HG03457 (cell line): ENCODE measurements around the gene EOLA1.
"Not testable (repeated sequence)": the region's sequence is repeated elsewhere in the genome, so short reads cannot be mapped to it uniquely, and the experiment has no call there.

ENCODE experiments used
- ATAC-seq: cut with Tn5 transposase; IDR thresholded peaks from one replicate; pipeline ENCODE4 v1.9.1; 2021; ENCODE audit warnings: moderate number of reproducible peaks; ENCODE audit not compliant: unreplicated experiment

The EOLA1 gene

DNA sequence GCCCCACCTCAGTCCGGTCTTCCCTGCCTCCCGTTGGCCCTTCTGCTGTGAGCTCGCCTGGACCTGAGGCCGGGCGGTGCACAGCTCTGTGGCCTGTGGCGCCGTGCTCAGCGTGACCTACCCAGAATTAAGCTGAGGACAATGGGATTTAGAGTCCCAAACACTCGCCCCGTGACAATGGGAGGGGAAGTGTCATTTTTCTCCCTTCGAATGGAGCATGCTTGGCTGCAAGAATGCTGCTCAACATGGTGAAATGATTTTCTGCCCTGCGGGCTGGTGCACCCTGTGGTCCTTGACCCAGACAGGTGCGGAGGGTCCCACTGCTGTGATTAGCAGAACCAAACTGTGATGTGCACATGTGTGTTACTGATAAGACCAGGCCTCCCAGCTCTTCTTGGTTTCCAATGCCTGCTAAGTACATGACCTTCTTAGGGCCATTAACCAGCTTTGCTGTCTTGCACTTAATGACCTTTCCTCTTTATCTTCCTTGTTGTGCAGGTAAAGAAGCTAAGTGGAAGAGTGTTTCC, 772 bp downstream of the EOLA1 start:
- no peak for ATAC-seq

DNA sequence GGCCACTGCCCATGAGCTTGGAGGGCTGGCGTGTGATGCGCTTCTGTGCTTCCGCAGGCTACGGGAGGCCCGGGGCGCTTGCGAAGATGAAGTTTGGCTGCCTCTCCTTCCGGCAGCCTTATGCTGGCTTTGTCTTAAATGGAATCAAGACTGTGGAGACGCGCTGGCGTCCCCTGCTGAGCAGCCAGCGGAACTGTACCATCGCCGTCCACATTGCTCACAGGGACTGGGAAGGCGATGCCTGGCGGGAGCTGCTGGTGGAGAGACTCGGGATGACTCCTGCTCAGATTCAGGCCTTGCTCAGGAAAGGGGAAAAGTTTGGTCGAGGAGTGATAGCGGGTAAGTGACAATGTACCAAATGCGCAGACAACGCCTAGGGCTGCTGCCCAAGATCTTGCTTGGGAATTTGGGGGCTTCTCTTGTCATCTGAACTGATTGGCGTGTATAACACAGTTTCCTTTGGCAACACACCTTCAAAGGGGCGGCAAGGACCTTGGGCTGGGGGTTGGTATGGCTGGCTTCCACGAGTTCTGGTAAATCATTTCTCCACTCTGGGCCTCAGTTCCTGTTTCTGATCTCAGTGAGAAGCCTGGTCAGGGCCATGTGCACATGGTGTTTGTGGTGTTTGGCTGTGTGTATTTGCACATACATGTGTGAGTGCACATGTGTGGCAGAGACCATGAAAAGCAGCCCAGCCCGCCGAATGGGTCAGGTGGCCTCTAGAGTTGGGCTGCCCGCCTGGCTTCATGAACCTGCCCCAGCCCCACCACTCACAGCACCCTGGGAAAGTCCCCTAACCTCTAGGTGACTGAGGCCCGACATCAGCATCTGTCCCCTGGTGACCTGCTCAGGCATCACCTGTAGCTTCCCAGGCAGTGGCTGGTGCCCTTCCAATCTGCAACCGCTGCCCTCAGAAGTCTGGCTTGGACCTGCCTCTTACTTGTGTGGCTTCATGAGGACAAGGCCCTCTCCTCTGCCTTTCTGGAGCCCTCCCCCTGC, 5.0 kb downstream of the EOLA1 start:
- ATAC-seq: not testable (repeated sequence)

DNA sequence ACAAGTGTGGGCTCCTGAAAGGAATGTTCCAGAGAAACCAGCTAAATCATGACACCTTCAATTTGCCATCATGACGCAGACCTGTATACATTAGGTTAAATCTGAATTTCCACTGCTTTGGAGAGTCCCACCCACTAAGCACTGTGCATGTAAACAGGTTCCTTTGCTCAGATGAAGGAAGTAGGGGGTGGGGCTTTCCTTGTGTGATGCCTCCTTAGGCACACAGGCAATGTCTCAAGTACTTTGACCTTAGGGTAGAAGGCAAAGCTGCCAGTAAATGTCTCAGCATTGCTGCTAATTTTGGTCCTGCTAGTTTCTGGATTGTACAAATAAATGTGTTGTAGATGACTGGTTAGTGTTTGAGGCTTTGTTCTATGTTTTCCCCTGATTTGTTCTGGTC, 6.2 kb downstream of the EOLA1 start:
- ATAC-seq: not testable (repeated sequence)

DNA sequence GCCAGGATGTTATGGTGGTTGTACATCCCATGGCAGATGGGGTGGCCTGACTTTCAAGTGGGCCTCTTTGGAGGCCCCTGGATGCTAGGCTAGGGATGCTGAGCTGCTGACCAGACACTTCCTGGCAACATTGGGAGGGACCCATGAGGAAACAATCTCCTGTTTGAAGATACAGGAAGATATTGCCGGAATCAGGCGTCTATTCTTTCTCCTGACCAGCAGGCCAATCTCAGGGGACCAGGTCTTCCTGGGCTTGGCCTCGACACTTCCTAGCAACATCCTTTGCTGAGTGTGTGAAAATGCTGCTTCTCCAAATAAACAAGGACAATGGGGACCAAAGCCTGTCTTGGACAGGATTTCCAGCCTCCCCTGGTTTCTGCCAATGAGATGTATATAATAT, 7.0 kb downstream of the EOLA1 start:
- not testable (repeated sequence) for ATAC-seq

DNA sequence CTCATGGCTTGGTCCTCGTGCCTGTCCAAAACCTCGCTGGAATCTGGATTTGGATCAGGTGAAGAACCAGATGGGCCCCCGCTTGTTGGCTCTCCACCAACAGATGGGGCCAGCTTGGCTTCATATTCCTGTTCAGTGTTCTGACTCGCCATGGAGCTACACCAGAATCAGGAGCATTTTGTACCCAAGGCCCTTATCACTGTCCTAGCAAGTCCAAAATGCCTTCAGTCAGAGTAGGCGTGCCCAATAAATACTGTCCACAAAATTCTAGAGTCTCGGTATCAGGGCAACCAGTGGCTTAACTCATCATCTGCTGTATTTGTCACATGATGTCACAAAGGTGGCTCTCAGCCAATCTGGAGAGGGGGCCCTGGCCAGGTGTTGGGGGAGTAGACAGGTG, 8.9 kb downstream of the EOLA1 start, which contains the start of gene HSFX3:
Gene HSFX3, minus strand, starts transcription at position 224 of the 400 bp plus-strand sequence. Its CDS starts 72 bp downstream, at position 152.
- ATAC-seq: not testable (repeated sequence)

DNA sequence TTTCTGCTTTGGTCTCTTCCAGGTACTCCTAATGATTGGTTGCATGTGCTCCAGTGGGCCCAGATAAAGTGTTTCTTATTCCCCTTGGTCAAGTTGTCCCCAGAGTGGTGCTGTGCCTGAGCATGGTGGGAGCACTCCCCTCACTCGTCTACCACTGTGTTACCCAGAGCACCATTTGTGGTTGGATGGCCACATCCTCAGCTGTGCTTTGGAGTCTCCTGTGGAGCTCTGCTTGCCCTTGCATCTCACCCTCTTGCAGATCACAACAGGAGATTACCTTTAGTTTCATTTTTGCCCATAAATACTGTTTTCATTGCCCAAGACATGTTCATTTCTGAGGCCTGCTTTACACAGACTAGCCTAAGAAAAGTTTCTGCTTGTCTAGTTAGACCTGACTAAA, 9.6 kb downstream of the EOLA1 start:
- ATAC-seq: not testable (repeated sequence)

DNA sequence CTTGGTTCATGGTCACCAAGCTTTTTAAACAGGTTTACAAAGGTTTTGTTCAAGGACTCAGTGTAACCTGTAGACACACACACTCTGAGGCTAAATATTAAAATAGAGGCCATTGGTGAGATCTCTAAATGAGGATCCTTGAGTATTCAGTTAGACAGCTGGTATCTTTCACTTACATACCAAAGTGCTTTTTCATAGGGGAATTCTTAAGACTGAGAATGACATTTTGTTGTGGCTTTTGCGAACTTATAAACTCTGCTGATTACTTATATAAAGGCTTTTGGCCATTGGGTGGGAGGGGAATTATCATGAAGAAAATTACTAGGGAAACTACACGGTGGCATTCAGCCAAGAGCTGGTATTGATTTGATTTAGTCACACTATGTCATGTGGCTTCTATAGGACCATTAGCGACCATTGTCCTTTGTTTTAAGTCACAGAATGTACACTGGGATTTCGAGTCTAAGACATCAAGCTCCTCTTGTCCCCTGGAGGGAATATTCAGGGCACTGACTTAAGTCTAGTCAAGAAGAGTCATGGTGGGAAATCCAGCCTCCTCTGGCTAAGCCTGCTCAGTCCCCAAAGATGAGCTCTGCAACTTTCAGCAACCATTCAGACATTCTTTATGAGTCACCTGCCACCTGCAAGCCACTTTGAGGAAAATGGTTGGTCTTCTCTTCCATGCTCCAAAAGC, 10.6 kb downstream of the EOLA1 start:
- not testable (repeated sequence) for ATAC-seq

DNA sequence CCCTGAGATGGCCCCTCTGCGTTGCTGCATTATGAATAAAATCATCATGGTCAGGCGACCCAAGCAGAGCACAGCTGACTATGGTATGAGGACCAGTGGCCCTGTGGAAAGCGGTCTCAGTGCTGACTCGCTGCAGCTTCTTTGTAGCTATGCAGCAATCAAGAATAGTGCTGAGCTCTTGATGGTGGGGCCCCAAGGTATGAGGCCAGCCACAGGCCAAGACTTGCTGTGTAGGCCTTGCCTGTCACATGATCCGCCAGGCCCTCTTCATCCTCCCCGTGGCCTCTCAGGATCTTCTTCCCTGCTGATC, 11.1 kb downstream of the EOLA1 start:
- ATAC-seq: not testable (repeated sequence)

DNA sequence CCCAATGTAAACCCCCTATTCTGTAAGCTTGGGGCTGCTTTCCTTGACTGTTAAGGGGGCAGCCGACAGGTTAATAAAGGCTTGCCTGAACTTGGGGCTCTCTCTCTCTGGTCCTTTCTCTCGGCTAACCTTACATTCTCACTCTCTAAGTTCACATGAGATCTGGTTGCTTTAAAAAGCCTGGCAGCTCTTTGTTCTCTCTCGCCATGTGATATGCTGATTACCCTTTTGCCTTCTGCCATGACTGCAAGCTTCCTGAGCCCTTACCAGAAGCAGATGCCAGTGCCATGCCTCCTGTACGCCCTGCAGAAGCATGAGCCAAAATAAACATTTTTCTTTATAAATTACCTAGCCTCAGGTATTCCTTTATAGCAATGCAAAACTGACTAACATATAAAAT, 14.4 kb downstream of the EOLA1 start:
- not testable (repeated sequence) for ATAC-seq

DNA sequence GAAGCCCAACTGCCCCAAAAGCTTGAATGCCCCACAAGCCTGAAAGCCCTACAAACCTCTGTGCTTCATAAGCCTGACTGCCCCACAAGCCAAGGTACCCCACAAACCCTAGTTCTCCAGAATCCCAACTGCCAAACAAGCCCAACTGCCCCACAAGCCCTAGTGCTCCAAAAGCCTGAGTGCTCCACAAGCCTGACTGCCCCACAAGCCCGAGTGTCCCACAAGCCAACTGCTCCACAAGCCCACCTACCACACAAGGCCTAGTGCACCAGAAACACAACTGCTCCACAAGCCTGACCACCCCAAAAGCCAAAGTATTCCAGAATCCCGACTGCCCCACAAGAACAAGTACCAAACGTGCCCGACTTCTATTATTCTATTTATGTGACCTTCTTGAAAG, 22.5 kb downstream of the EOLA1 start:
- no peak for ATAC-seq

DNA sequence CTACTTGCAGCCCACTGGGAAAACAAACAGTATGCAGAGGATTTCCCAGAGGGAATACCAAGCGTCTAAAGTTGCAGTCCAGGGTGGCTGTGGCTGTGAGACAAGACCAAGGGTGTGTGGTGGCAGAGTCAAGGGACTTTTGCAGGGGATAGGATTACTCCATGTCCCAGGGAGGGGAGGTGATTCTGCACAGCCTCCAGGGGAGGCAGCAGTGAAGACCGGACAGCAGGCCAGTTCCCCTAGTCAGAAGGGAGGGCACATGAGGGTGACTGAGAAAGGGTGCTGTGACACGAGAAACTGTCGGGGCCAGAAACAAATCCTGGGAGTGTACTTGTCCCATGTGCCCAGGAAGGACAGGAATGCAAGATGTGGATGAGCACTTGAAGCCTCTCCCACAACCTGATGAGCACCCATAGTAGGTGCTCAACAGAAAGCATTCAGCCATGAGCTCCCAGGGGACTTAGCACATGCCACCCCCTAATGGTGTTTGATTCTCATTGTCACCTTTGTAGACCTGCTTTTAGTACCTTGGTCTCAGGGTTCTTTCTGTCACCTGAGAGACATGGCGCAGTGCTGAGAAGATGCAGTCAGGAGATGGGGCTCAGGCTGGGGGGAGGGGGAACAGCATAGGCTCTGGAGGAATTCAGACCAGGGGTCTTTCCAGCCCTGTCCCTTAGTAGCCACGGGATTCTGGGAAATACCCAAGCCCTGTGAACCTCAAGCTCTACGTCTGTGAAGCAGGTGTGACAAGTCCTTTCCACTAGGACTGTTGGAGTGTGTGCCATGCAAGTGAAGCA, 27.0 kb downstream of the EOLA1 start:
- ATAC-seq: no peak

DNA sequence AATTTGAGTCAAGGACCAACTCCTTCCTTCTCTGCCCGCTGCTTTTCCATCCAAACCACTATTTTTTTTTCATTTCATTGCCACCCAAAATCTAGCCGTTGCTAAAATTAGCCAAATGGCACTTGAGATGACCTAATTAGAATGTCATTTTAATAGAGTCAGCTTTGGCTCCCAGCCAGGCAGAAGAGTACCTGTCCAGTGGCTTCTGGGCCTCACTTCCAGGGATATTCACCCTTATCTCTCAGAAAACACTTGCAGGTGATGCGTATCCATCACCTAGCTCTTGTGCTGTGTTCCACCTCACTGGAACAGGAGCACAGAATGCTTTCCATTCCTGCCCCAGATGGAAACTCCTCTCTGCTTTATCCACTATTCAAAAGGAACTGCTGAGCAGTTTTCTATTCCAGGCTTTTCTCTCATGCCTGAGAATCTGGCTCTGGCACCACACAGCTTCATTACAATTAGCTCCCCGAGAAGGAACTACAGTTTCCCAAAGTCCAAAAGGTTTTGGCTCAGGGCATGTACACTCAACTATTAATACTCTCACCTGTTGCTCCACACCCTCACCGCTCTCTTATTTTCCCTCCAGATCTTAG, 28.0 kb downstream of the EOLA1 start:
- no peak for ATAC-seq

DNA sequence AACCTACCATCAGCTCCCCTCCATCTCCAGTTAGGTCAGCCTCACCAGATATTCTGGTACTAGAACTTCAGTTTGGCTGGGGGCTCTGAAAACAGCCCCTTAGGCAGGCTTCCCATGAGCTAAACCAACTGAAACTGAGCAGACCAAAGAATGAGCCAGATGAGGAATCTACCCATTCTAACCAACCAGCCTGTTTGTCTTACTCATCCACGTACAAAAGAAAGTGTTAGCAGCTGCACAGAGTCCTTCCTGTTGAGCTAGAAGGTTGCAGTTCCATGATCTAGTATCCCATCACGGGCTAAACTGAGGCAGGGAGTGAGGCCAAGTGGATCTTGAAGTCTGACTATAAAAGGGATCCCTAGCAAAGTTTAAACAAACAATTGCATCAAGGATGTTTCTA, 29.0 kb downstream of the EOLA1 start:
- no peak for ATAC-seq

DNA sequence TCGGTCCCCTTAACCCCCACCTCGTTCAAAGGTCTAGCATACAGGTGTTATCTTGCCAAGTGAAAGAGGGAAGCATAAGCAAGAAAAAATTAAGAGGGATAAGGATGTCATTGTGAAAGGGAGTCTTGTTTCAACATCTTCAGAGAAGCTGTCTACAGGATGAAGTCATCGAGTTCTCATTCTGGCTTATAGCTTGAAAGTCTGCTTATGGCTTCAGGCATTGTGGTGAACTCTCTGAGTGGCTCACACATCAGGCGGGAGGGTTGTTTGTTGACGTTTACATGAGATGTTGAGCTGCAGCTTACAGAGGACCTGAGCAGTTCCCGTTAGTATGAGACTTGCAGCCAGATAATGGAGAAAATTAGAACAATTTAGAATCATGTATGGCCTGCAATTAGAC, 29.9 kb downstream of the EOLA1 start:
- ATAC-seq: no peak

DNA sequence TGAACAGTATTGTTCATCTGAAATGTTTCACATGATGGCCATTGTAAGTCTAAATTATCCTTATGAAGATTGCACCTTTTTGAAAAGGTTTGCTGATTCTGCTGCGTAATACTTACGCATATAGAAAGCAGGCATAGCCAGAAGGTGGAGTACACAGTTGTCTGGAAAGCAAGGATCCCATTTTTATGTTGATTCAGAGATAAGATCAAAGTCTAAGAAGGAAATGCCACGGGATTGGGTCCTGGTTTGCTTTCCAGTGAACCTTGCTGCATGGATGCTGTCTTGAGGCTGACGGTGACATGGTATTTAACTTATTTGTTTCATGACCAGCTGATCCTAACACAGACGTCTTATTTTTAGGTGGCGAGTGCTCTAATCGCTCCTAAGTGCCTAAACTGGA, 31.0 kb downstream of the EOLA1 start:
- ATAC-seq: no peak

DNA sequence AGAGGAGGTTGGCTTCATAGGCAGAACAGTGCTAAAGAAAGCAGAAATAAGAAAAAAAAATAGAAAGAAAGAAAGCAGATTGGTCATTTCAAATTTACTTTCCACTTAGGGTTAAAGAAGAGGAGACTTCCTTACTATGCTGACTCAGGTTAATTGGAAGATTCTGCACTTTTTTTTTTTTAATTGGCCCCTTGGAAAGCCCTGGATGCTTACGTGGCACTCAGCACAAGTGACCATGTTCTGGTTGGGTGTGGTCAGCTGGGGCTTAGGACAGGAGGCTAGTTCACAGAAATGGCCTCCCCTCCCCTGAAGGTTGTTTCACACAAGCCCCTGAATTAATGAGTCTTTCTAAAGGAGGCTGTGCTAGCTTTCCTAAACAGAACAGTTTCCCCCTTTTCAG, 31.9 kb downstream of the EOLA1 start:
- no peak for ATAC-seq

DNA sequence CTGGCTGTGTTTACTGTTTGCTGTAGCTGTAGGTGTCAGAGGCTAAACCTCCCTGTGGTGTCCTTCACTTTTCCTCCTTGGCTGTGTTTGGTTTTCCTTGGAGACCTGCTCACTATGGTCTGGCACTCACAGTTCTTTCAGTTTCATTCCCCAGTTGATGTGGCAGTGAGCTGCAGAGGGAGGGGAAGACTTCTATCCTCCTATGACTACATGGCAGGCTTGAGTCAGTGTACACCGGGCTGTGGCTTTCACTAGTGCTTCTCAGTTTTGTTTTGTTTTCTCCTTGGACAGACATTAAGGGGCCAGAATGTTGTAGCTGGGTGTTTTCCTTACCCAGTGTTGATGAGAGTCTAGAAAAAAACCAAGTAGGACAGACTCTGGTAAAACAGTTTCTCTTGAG, 32.6 kb downstream of the EOLA1 start:
- ATAC-seq: peak; percentile 100

DNA sequence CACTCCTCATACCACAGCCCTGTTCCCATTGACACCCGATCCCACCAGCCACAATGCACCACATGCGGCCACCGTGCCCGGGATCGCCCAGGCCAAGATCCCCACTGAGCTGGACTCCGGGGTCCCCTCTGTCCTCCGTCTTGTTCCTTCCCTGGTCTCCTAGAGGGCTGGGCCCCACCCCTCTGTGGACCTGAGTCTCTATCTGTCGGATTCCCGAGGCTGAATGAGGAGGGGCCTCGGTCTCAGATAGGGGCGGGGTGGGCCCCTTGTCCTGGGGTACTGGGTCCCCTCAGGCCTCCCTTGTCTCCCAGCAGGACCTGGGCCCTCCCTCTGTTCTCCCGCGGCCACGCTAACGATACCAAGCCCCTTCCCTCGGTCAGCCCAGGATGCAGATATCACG, 44.8 kb downstream of the EOLA1 start:
- ATAC-seq: not testable (repeated sequence)

DNA sequence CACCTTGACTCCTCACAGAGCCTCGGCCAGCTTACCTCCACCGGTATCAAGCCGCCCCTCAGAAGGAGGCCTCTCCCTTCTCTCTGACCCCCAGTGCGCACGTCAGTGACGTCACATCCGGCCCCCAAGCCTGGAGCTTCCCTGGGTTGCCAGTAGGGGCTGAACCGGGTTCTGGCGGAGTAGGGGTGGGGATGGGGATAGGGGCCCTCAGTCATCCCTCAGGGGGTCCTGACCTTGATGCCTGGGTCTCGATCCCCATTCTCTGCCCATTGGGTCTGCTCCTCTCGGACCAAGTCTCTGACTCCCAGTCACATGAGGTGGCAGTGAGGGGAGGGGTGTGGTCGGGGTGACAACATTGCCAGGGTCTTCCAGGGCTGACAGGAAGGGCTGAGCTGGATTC, 46.5 kb downstream of the EOLA1 start, which contains the start of gene MAGEA9B:
Gene MAGEA9B, minus strand, starts transcription at position 101 of the 400 bp plus-strand sequence. CDS start 4,280 bp downstream, outside the sequence.
- not testable (repeated sequence) for ATAC-seq

DNA sequence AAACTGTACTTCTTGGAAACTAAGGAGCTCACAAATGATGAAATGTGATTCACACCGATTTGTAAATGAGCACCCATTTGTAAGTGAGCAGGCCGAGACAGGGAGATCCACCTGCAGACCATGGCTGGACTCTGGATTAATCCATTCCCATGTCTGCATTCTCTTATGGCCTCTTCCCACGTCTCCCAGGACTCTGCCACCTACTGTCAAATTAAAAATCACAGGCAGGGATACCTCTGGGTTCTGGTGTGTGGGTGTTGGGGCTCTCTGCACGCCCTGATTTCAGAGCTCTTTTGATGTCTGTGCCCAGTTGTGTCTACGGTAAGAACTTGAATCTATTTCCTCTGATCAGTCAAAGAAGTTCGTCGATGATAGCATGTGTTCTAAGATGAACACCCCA, 50.2 kb downstream of the EOLA1 start:
- ATAC-seq: not testable (repeated sequence)
